PC-3 (cell line): ENCODE results near the gene MORN5. TPM values are rescaled to one million over a fixed set of nuclear protein-coding genes. Genes with fewer than 3 reads are reported as not detected.

Experiments
- ATAC-seq: fragments of 200-7000 bp; cut with Tn5 transposase; 2 replicates; pipeline ENCODE4 v1.9.1; 2020; ENCODE audit warnings: mild to moderate bottlenecking, moderate library complexity
- BruUV-seq: library from RNA; stranded (reverse); fragments of 400-500 nt; replicated peaks from 2 replicates; lab custom pipeline; 2021; lab: Mats Ljungman, UMichigan
- CTCF ChIA-PET: fragments of 300-600 bp; sonication (Branson Sonifier 250); formaldehyde crosslinking; loops from one replicate; lab custom pipeline; 2022; ENCODE audit warnings: antibody characterized with exemption; lab: Charles Lee
- POLR2A ChIA-PET: fragments of 300-600 bp; sonication (Branson Sonifier 250); formaldehyde crosslinking; loops from one replicate; lab custom pipeline; 2022; ENCODE audit warnings: antibody characterized with exemption; ENCODE audit not compliant: unreplicated experiment; lab: Charles Lee
- DNase-seq: peaks from one replicate; pipeline ENCODE4 v3.0.0-alpha.2; 2015
- H2AFZ ChIP-seq: fragments of 300-600 bp; sonication (generic); 2 replicates; pipeline ENCODE4 v1.6.0; 2016; ENCODE audit warnings: antibody characterized with exemption, low read length
- H3F3A ChIP-seq: fragments of 300-600 bp; sonication (generic); one replicate; pipeline ENCODE4 v1.6.0; 2017; ENCODE audit warnings: antibody characterized with exemption, low read length, control low read depth, mild to moderate bottlenecking; ENCODE audit not compliant: unreplicated experiment
- H3K27ac ChIP-seq: fragments of 300-600 bp; sonication (generic); 2 replicates; pipeline ENCODE4 v1.5.1; 2016; ENCODE audit warnings: mild to moderate bottlenecking, low read length
- H3K27me3 ChIP-seq: fragments of 300-600 bp; sonication (generic); 2 replicates; pipeline ENCODE4 v1.6.1; 2016; ENCODE audit warnings: low read length, mixed read lengths
- H3K36me3 ChIP-seq: fragments of 300-600 bp; sonication (generic); 2 replicates; pipeline ENCODE4 v1.6.1; 2016; ENCODE audit warnings: low read depth, mixed run types, low read length, mixed read lengths
- H3K4me1 ChIP-seq: fragments of 300-600 bp; sonication (generic); 2 replicates; pipeline ENCODE4 v1.5.1; 2016; ENCODE audit warnings: low read length; ENCODE audit not compliant: insufficient read depth
- H3K4me2 ChIP-seq: fragments of 300-600 bp; sonication (generic); 2 replicates; pipeline ENCODE4 v1.6.0; 2016; ENCODE audit warnings: low read length
- H3K4me3 ChIP-seq: fragments of 300-600 bp; sonication (generic); 2 replicates; pipeline ENCODE4 v1.5.1; 2016; ENCODE audit warnings: mild to moderate bottlenecking, low read length, mixed read lengths
- H3K79me2 ChIP-seq: fragments of 300-600 bp; sonication (generic); 2 replicates; pipeline ENCODE4 v1.6.1; 2017; ENCODE audit warnings: low read length, mixed read lengths
- H3K9ac ChIP-seq: fragments of 300-600 bp; sonication (generic); 2 replicates; pipeline ENCODE4 v1.6.0; 2016; ENCODE audit warnings: mild to moderate bottlenecking, low read length
- H3K9me2 ChIP-seq: fragments of 300-600 bp; sonication (generic); replicated peaks from 2 replicates; pipeline ENCODE4 v1.6.1; 2016; ENCODE audit warnings: mixed run types, low read length, mixed read lengths
- H3K9me3 ChIP-seq: fragments of 300-600 bp; sonication (generic); 2 replicates; pipeline ENCODE4 v1.6.1; 2016; ENCODE audit warnings: low read length, mixed read lengths
- H4K20me1 ChIP-seq: fragments of 300-600 bp; sonication (generic); 2 replicates; pipeline ENCODE4 v1.6.1; 2016; ENCODE audit warnings: low read length, mixed read lengths
- EZH2 ChIP-seq: fragments of 300-600 bp; sonication (generic); IDR thresholded peaks from one replicate; pipeline ENCODE4 v1.6.1; 2017; ENCODE audit warnings: antibody characterized with exemption, mild to moderate bottlenecking, low read length; ENCODE audit not compliant: unreplicated experiment
- EZH2phosphoT487 ChIP-seq: fragments of 300-600 bp; sonication (generic); IDR thresholded peaks from 2 replicates; pipeline ENCODE4 v1.6.1; 2018; ENCODE audit warnings: mild to moderate bottlenecking, antibody characterized with exemption, low read length, borderline replicate concordance
- intact Hi-C: fragments of 100-400 bp; cut with micrococcal nuclease; formaldehyde crosslinking; loops from 2 replicates; pipeline ENCODE4 v1.9.0; 2023
- total RNA-seq: library from RNA; depleted of rRNA; stranded (reverse); fragments of >200 nt; gene quantifications from 2 replicates; pipeline ENCODE4 v1.2.3, GENCODE V29; 2014
- TF ChIP-seq, protein P1 (sequence below): fragments of 300-600 bp; sonication (generic); conservative IDR thresholded peaks from 2 replicates; pipeline ENCODE4 v1.5.1; 2017; ENCODE audit warnings: antibody characterized with exemption, low read depth, mild to moderate bottlenecking, low read length

MORN5 gene
- total RNA-seq, 1 experiment from 2014 or later = not detected

DNA sequence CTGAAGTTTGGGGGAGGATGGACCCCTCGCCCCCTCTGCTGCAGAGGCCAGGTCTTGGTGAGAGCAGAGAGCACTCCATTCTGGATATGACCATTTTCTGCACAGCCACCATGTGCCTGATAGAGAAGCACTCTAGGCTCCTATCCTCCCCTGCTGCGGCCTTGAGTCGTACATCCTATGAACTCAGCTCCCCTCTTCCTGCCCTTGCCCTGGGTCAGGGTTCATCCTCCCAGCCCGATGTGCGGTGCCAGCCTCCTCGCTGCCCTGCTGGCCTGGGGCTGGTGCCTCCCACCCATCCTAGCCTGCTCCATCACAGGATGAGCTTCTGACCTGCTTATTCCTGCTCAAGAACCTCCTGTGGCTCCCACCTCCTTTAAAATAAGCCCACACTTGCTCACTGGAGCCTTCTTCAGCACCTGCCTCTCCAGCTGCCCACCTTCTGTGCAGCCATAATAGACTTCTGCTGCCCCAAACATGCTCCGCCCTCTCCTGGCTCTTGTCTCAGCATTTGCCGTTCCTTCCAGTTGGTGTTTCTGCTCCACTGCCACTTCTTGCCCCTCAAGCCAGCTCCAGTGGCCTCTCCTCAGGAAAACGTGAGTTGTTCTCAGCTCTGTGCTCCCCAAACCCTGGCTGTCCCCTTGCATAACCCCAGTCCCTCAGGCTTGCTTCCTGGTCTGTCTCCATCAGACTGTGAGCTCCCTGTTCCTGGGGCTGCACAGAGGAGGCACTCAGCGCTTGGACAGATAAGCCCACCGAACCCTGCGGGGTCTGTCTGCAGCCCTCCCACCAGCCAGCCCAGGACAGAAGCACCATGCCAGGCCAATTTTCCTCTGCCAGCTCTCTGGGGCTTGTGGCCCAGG lies 44.3 kb upstream of the MORN5 start:
- POLR2A ChIA-PET = no interaction called here

DNA sequence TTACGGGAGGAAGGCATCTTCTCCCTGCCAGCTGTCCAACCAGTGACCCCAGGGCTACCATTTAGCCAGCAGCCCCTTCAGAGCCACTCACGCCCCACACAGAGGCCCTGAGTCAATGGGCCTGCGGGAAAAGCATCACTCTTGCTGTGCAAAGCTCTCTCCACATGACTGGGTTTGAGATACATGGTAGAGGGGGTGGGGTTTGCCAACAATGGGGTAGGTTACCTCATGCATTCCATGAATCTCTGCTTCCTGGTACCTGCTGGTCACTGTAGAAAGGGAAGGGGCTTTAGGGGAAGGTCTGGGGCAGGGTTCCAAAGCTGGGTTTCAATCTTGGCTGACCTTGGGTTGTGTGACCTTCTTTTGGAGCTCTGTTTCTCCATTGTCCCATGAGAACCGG lies 43.7 kb upstream of the MORN5 start:
- ChIA-PET POLR2A (no interaction called here), CTCF (no interaction called here)
- ATAC-seq = no peak
- Histone ChIP-seq H3K9me2 (no peaks in the 10 kb centered on the region), H3K9me3 (no peaks in the 10 kb centered on the region), H3K4me3 (no peak overlapping the region), H3K4me1 (peaks cover 6% of the 10 kb centered on the region; the same call in 1 of the 2 replicates), H3K36me3 (no peaks in the 10 kb centered on the region), H2AFZ (no peak overlapping the region), H3K4me2 (no peak overlapping the region), H3F3A (no peaks in the 10 kb centered on the region), H3K79me2 (no peaks in the 10 kb centered on the region), H3K27me3 (no peaks in the 10 kb centered on the region), H3K27ac (no peak overlapping the region), H3K9ac (no peak overlapping the region), H4K20me1 (no peaks in the 10 kb centered on the region)
- no peak for DNase-seq
- no TSS peak for BruUV-seq
- TF ChIP-seq EZH2phosphoT487 = no peak
- no peak for TF ChIP-seq EZH2
- TF ChIP-seq, protein P1, sequence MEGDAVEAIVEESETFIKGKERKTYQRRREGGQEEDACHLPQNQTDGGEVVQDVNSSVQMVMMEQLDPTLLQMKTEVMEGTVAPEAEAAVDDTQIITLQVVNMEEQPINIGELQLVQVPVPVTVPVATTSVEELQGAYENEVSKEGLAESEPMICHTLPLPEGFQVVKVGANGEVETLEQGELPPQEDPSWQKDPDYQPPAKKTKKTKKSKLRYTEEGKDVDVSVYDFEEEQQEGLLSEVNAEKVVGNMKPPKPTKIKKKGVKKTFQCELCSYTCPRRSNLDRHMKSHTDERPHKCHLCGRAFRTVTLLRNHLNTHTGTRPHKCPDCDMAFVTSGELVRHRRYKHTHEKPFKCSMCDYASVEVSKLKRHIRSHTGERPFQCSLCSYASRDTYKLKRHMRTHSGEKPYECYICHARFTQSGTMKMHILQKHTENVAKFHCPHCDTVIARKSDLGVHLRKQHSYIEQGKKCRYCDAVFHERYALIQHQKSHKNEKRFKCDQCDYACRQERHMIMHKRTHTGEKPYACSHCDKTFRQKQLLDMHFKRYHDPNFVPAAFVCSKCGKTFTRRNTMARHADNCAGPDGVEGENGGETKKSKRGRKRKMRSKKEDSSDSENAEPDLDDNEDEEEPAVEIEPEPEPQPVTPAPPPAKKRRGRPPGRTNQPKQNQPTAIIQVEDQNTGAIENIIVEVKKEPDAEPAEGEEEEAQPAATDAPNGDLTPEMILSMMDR = no peak
- intact Hi-C loops = no loop called here

More for the DNA sequence above, 44.3 kb upstream of the MORN5 start:
- no peak overlapping the region for H3K4me2 ChIP-seq
- no peak overlapping the region for H3K9ac ChIP-seq
- no peaks in the 10 kb centered on the region for H3F3A ChIP-seq
- no peak overlapping the region for H3K27ac ChIP-seq
- H3K4me3 ChIP-seq = no peak overlapping the region
- ATAC-seq = no peak
- intact Hi-C loops = no loop called here
- no peak overlapping the region for H2AFZ ChIP-seq
- no peaks in the 10 kb centered on the region for H4K20me1 ChIP-seq
- DNase-seq = no peak
- no peaks in the 10 kb centered on the region for H3K9me2 ChIP-seq
- H3K4me1 ChIP-seq = peaks cover 6% of the 10 kb centered on the region; the same call in 1 of the 2 replicates
- no TSS peak for BruUV-seq
- no peaks in the 10 kb centered on the region for H3K9me3 ChIP-seq
- no peaks in the 10 kb centered on the region for H3K27me3 ChIP-seq
- CTCF ChIA-PET = no interaction called here
- no peaks in the 10 kb centered on the region for H3K79me2 ChIP-seq
- TF ChIP-seq EZH2 (no peak), EZH2phosphoT487 (no peak)
- TF ChIP-seq, protein P1 = no peak
- no peaks in the 10 kb centered on the region for H3K36me3 ChIP-seq
